Esophagus squamous epithelium (tissue), 5 donors: ENCODE measurements around the gene APOF. TPM values are rescaled to one million over a fixed set of nuclear protein-coding genes. Genes with fewer than 3 reads are reported as not detected.
A peak's percentile ranks its signal among the peaks of the same experiment; 100 is the strongest.
"Not testable (repeated sequence)": the region's sequence is repeated elsewhere in the genome, so short reads cannot be mapped to it uniquely, and the experiment has no call there.

Experiments used
- DNase-seq: peaks from one replicate; lab custom pipeline; 2025; lab: John Stamatoyannopoulos, UW
- H3K27ac ChIP-seq, 4 donors: fragments of 200-600 bp; sonication (generic); one replicate each; pipeline ENCODE4 v1.5.1; 2016 to 2019; ENCODE audit warnings: mild to moderate bottlenecking in 1 of 4
- H3K27me3 ChIP-seq, 4 donors: fragments of 200-600 bp; sonication (generic); 1 replicate in 3 of 4; 2 replicates in 1 of 4; pipeline versions ENCODE4 v1.5.1 to v1.6.0; 2017 to 2021; ENCODE audit warnings: antibody characterized with exemption in 1 of 4
- H3K36me3 ChIP-seq, 3 donors: fragments of 200-600 bp; sonication (generic); one replicate each; pipeline ENCODE4 v1.5.1; 2016 to 2019
- H3K4me1 ChIP-seq, 3 donors: fragments of 200-600 bp; sonication (generic); one replicate each; pipeline ENCODE4 v1.5.1; 2017 to 2019
- H3K4me3 ChIP-seq, 4 donors: fragments of 200-600 bp; sonication (generic); 1 replicate in 3 of 4; 2 replicates in 1 of 4; pipeline ENCODE4 v1.5.1; 2016 to 2019; ENCODE audit warnings: mild to moderate bottlenecking in 2 of 4, moderate library complexity in 1 of 4
- H3K9me3 ChIP-seq, 3 donors: fragments of 200-600 bp; sonication (generic); one replicate each; pipeline ENCODE4 v1.5.1; 2016 to 2019
- CTCF ChIP-seq, 6 experiments: fragments of 450-650 bp in 4 of 6; fragments of 200-600 bp in 2 of 6; sonication (generic) in 2 of 6; IDR thresholded peaks; one replicate each; pipeline ENCODE4 v1.5.1; 2016 to 2019; ENCODE audit warnings: antibody characterized with exemption in 6 of 6, mild to moderate bottlenecking in 4 of 6, moderate library complexity in 4 of 6
- POLR2A ChIP-seq, 4 donors: fragments of 450-650 bp; IDR thresholded peaks; one replicate each; pipeline ENCODE4 v1.6.1; 2017; ENCODE audit warnings: antibody characterized with exemption in 4 of 4, mild to moderate bottlenecking in 4 of 4, moderate library complexity in 3 of 4
- WGBS, 2 donors: methylation state at CpG; one replicate each; pipeline ENCODE4 v1.1.5; 2018; 5-methylcytosine and 5-hydroxymethylcytosine counted together
- intact Hi-C: fragments of 100-400 bp; cut with DNase I; formaldehyde crosslinking; loops from one replicate; pipeline ENCODE4 v1.15.0; 2022
- total RNA-seq, 4 donors: library from RNA; depleted of rRNA; stranded (reverse); fragments of >200 nt; gene quantifications; one replicate each; pipeline ENCODE4 v1.1.0, GENCODE V29; 2016
- donor health status: DM: yes; HTN: yes; CAD: no.

The APOF gene
- total RNA-seq, 4 donors from 2014 or later, result not detected

- H3K36me3 ChIP-seq, result peaks cover 32 to 100% (median 69%) of the 10 kb centered on the region in 3 donors
- no peak for DNase-seq
- no peaks in the 10 kb centered on the region for H3K4me1 ChIP-seq
- no peaks in the 10 kb centered on the region for H3K9me3 ChIP-seq
- 83 to 87% methylated on average over 5 of the region's 5 CpGs for WGBS, 2 donors
- H3K27ac ChIP-seq, result no peak overlapping the region
- intact Hi-C loops, result no loop called here
- TF ChIP-seq POLR2A (IDR thresholded peaks at IDR 0.05) (no peak), CTCF (IDR thresholded peaks at IDR 0.05) (no peak)
- no peak overlapping the region for H3K4me3 ChIP-seq
- H3K27me3 ChIP-seq, result no peaks in the 10 kb centered on the region
These were observed 13.9 kb downstream of the APOF start for GRCh38 chr12:56348776-56349175.

- H3K27me3 ChIP-seq, H3K9me3 ChIP-seq, H3K4me3 ChIP-seq, H3K27ac ChIP-seq, DNase-seq, H3K4me1 ChIP-seq, intact Hi-C loops: not testable (repeated sequence)
- peaks cover 44 to 100% (median 71%) of the 10 kb centered on the region in 3 donors for H3K36me3 ChIP-seq
- WGBS, 2 donors, result 94 to 97% methylated on average over 8 to 9 of the region's 9 CpGs
These were observed 15.4 kb downstream of the APOF start for GRCh38 chr12:56347255-56347654.

- Histone ChIP-seq H3K27me3 (no peaks in the 10 kb centered on the region), H3K27ac (no peak overlapping the region), H3K4me3 (no peak overlapping the region), H3K4me1 (no peaks in the 10 kb centered on the region), H3K9me3 (no peaks in the 10 kb centered on the region), H3K36me3 (peaks cover 42 to 100% (median 66%) of the 10 kb centered on the region in 3 donors)
- TF ChIP-seq POLR2A (IDR thresholded peaks at IDR 0.05) (no peak), CTCF (IDR thresholded peaks at IDR 0.05) (no peak)
- WGBS, 2 donors, result 85 to 87% methylated on average over 5 to 7 of the region's 7 CpGs
- intact Hi-C loops, result no loop called here
- no peak for DNase-seq
These were observed 16.0 kb downstream of the APOF start for GRCh38 chr12:56346675-56347074.

- intact Hi-C loops, H3K9me3 ChIP-seq, H3K27ac ChIP-seq, H3K4me3 ChIP-seq, DNase-seq, H3K27me3 ChIP-seq: not testable (repeated sequence)
- Histone ChIP-seq H3K36me3 (peaks cover 14 to 61% (median 27%) of the 10 kb centered on the region in 3 donors), H3K4me1 (peaks cover 0 to 13% (median 9%) of the 10 kb centered on the region in 3 donors)
- WGBS, 2 donors, result 94 to 100% methylated on average over 2 of the region's 2 CpGs
These were observed 20.4 kb downstream of the APOF start for GRCh38 chr12:56342290-56342689.

- no peak overlapping the region for H3K27ac ChIP-seq
- no peak for TF ChIP-seq CTCF (IDR thresholded peaks at IDR 0.05)
- no peak for TF ChIP-seq POLR2A (IDR thresholded peaks at IDR 0.05)
- no peaks in the 10 kb centered on the region for H3K9me3 ChIP-seq
- WGBS, 2 donors, result 36 to 63% methylated on average over 1 of the region's 1 CpG
- H3K36me3 ChIP-seq, result peaks cover 14 to 54% (median 23%) of the 10 kb centered on the region in 3 donors
- H3K4me3 ChIP-seq, result no peak overlapping the region
- H3K27me3 ChIP-seq, result no peaks in the 10 kb centered on the region
- intact Hi-C loops, result no loop called here
- peaks cover 0 to 13% (median 9%) of the 10 kb centered on the region in 3 donors for H3K4me1 ChIP-seq
- DNase-seq, result no peak
These were observed 21.0 kb downstream of the APOF start for GRCh38 chr12:56341616-56342015.

GRCh38 chr12:56339158-56339422 is 23.6 kb downstream of the APOF start:
- Histone ChIP-seq H3K9me3 (no peaks in the 10 kb centered on the region), H3K4me3 (no peak overlapping the region), H3K27me3 (no peaks in the 10 kb centered on the region), H3K4me1 (peaks cover 0 to 22% (median 9%) of the 10 kb centered on the region in 3 donors), H3K27ac (peak overlapping the region in 2 of 4 donors; percentile 49 to 57), H3K36me3 (peaks cover 14 to 29% (median 15%) of the 10 kb centered on the region in 3 donors)
- intact Hi-C loops, result no loop called here
- TF ChIP-seq CTCF (IDR thresholded peaks at IDR 0.05) (no peak), POLR2A (IDR thresholded peaks at IDR 0.05) (no peak)
- WGBS, 2 donors, result 86% methylated on average over 1 of the region's 1 CpG; no CpG with 5 or more reads in 1 of the 2 donors
- DNase-seq, result no peak
